DMS114 treated with DMSO at 0.1 percent for 48 hours (cell line): Measurements from ENCODE around the gene RPS15.

Experiments
- DNase-seq: peaks from one replicate; lab custom pipeline; 2025; ENCODE audit not compliant: unreplicated experiment; lab: John Stamatoyannopoulos, UW

RPS15 gene

GRCh38 chr19:1450735-1451731, 12.8 kb downstream of the RPS15 start:
- no peak for DNase-seq

GRCh38 chr19:1451916-1452801, 14.0 kb downstream of the RPS15 start:
- DNase-seq: no peak

GRCh38 chr19:1452802-1453524, 14.8 kb downstream of the RPS15 start:
- no peak for DNase-seq

DNA sequence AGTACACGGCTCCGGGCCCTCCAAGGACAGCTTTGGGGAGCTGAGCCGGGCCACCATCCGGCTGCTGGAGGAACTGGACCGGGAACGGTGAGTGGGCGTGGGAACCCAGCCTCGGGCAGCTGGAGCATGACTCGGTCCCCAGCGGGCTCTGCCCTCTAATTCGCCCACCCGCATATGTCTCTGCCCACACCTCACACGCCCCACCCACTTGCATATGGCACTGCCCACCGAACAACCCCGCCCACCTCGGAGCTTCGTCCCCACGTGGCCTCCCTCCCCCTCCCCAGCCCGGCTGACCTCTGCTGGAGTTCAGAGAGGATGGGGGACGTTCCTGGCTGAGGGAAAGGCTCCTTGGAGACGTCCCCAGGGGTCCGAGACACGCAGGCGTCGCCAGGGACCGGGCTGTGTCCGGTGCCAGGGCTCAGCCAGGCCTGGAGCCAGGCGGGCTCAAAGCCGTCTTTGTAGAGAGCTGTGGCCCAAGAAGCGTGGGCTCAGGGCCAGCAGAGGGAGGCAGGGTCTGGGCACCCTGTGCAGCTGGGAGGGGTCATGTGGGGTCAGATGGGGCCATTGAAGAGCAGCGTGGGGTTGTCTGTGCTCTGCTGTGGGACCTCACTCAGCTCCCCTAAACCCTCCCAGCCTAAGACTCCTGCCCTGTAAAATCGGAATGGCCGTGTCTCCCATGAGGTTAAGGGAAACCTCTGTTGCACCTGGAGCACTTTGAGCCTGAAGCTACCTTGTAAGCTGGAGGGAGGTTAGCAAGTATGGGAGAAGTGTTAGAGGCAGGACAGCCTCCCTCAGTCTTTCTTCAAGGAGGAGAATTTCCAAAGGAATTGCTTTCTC, 15.5 kb downstream of the RPS15 start:
- DNase-seq: no peak

- DNase-seq: no peak
These were observed 16.8 kb downstream of the RPS15 start for GRCh38 chr19:1455002-1455335.

DNA sequence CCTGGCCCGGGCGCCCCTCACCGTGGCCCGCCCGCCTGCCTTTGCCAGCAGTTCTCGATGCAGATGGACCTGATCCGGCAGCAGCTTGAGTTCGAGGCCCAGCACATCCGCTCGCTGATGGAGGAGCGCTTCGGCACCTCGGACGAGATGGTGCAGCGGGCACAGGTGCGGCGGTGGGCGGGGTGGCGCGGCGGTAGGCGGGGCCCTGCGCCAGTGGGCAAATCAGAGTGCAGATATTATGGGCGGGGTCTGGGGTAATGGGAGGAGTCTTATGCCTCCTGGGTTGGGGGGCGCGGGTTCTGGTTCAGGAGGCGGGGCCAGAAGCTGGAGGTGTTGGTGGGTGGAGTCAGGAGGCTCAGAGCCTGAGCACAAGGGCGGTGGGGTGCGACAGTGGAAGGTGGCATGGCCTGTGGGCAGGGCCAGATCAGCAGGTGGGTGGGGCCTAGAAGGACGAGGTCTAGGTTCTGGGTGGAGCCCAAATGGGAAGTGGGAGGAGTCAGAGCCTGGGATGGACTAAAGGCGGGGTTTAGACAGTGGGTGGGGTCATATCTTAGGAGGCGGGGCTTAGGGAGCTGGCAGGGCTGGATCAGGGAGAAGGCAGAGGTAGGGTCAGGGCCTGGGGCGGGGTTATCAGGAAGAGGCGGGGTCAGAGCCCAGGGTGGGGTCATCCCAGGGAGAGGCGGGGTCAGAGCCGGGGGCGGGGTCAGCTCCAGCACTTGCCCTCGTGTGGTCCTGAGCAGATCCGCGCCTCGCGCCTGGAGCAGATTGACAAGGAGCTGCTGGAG, 17.3 kb downstream of the RPS15 start:
- no peak for DNase-seq

DNA sequence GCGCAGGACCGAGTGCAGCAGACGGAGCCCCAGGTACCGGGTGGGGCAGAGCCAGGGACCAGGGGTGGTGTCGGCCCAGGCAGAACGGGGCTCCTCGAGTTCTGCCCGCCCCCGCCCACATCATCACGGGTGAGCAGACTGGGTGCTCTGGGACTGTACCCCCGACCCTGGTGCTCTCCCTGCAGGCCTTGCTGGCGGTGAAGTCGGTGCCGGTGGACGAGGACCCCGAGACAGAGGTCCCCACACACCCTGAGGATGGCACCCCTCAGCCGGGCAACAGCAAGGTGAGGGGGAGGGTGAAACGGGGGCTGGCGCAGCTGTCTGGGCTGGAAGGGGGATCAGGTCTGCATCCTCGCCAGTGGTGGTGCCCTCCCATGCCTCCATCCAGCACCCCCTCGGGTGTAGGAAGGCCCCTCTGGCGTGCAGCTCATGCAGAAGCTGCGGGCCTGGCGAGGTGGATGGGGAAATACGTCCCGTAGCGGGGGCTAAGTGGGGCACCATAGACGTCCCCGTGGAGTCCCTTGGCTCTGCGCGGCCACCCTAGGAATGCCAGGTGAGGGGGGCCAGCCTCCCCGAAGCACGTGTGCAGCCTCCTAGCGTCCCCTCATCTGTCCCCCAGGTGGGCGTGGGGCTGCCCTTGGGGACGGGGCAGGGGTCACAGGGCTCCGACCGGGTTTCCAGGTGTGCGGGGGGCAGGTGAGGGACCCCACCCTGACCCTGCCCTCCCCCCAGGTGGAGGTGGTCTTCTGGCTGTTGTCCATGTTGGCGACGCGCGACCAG, 18.1 kb downstream of the RPS15 start:
- no peak for DNase-seq

DNA sequence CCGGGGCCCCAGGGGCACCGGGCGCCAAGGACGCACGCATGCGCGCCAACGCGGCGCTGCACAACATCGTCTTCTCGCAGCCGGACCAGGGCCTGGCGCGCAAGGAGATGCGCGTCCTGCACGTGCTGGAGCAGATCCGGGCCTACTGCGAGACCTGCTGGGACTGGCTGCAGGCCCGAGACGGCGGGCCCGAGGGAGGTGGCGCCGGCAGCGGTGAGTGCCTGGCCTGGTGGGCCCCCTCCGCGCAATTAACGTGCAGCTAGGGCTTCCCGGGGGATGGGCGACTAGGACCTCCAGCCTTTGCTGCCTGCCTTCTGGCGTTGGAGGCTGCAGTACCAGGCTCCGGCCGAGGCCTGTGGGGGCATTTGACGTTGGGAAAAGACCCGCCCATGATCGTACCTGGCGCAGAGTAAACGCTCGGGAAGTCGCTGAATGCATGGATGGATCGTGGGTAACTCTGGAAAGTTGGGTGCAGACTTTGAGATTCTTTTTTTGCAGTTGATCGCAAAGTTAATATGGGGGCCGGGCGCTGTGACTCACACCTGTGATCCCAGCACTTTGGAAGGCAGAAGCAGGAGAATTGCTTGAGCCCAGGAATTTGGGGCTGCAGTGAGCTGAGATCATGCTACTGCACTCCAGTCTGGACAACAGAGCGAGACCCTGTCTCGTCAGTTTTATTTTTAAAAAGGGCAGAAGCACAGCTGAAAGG, 19.0 kb downstream of the RPS15 start:
- no peak for DNase-seq

- no peak for DNase-seq
These were observed 19.7 kb downstream of the RPS15 start for GRCh38 chr19:1457892-1458291.

DNA sequence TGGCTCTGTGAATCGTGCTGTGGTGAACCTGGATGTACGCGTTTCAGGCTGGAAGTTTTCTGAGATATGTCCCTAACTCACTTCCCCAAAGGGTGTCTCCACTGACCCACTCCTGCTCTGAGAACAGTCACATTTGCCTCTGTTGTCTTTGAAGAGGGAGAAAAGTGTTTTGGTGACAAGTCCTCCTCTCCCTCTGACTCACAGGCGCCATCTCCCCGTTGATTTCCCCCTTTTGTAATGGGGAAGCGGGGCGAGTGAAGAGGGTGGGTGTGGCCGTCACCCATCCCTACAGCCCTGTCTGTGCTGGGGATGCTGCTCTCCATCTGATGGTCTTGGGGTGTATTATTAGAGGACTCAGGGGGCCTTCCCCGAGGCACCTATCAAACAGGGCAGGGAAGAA, 21.3 kb downstream of the RPS15 start:
- DNase-seq: no peak

DNA sequence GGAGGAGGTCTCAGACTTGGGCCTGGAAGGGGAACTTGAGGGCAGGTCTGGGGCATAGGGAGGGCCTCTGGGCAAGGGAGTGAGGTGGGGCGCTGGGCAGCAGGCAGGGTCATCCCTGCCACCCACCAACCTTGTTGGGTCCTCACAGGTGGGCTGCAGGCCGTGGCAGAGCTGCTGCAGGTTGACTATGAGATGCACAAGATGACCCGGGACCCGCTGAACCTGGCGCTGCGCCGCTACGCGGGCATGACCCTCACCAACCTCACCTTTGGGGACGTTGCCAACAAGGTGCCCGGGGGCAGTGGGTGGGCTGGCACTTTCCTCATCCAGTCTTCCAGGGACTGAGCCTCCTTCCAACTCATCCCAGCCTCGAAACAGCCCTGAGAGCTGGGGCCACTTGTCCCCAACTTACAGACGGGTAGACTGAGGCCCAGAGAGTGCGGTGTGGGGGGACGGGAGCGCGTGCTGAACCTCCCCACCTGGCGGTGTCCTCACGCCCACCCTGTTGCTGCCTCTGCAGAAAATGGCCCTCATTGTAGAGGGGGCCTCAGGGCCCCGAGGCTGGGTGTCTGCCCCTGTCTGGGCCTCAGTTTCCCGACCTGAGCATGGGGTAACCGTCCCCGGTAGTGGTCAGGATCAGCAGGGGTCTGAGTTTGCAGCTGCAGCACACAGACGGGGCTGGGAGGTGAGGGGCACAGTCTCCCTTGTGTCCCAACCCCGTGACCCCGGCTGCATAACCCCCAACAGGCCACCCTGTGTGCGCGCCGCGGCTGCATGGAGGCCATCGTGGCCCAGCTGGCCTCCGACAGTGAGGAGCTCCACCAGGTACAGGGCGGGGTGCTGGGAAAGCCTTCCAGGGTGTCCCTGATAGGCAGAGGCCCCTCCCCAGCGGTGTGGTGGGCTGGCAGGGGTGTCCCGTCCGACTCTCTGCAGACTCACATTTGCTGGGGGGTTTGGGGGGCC, 22.1 kb downstream of the RPS15 start:
- no peak for DNase-seq

DNA sequence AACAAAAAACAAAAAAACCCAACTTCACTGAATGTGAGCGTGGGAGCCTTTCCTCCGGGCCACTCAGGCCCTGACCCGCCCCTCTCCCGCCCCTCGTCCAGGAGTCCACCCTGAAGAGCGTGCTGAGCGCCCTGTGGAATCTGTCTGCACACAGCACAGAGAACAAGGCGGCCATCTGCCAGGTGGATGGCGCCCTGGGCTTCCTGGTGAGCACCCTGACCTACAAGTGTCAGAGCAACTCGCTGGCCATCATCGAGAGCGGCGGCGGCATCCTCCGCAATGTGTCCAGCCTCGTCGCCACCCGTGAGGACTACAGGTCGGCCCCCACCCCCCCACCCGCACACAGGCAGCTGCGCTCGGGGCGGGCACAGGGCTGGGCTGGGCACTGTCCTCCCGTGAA, 23.7 kb downstream of the RPS15 start:
- no peak for DNase-seq

GRCh38 chr19:1465191-1466016, 27.2 kb downstream of the RPS15 start:
- DNase-seq: no peak

GRCh38 chr19:1466018-1466460, 27.8 kb downstream of the RPS15 start:
- DNase-seq: no peak

- DNase-seq: no peak
These were observed 28.4 kb downstream of the RPS15 start for GRCh38 chr19:1466461-1467214.

- DNase-seq: no peak
These were observed 29.0 kb downstream of the RPS15 start for GRCh38 chr19:1467215-1467489.
